Upper lobe of right lung (tissue), 1 donor: Measurements from ENCODE around the gene EYA4. TPM values are rescaled to one million over a fixed set of nuclear protein-coding genes. Genes with fewer than 3 reads are reported as not detected.
"Not testable (repeated sequence)": the region's sequence is repeated elsewhere in the genome, so short reads cannot be mapped to it uniquely, and the experiment has no call there.

Source experiments
- ATAC-seq: fragments of 200-7000 bp; cut with Tn5 transposase; one replicate; pipeline ENCODE4 v1.9.1; 2020; ENCODE audit warnings: mild to moderate bottlenecking, moderate library complexity
- DNase-seq: peaks from one replicate; pipeline ENCODE4 v3.0.0-alpha.2; 2020
- H3K27ac ChIP-seq: fragments of 200-600 bp; one replicate; pipeline ENCODE4 v1.8.0; 2022
- H3K27me3 ChIP-seq: fragments of 200-600 bp; one replicate; pipeline ENCODE4 v1.8.0; 2022; ENCODE audit warnings: mild to moderate bottlenecking
- H3K36me3 ChIP-seq: fragments of 200-600 bp; one replicate; pipeline ENCODE4 v1.8.0; 2022
- H3K4me1 ChIP-seq: fragments of 200-600 bp; one replicate; pipeline ENCODE4 v1.8.0; 2022
- H3K4me3 ChIP-seq: fragments of 200-600 bp; one replicate; pipeline ENCODE4 v1.8.0; 2022; ENCODE audit warnings: mild to moderate bottlenecking
- H3K9me3 ChIP-seq: fragments of 200-600 bp; one replicate; pipeline ENCODE4 v1.8.0; 2022
- intact Hi-C: fragments of 100-400 bp; cut with DNase I; formaldehyde crosslinking; loops from one replicate; pipeline ENCODE4 v1.11.0; 2022
- total RNA-seq: library from RNA; stranded (reverse); fragmentation: NEBNext Ultra II Directional; extraction: Animal tissue kit (Norgen Biotek cat#: 25700); gene quantifications from one replicate; pipeline ENCODE4 v1.2.1, GENCODE V29; 2021
- TF ChIP-seq, protein P1 (sequence below): fragments of 200-600 bp; IDR thresholded peaks from one replicate; pipeline ENCODE4 v1.8.0; 2022; ENCODE audit warnings: antibody characterized with exemption
- donor health status: DM: no; HTN: yes; CAD: no; lungs with severe emphysema.

EYA4 gene
- total RNA-seq, 1 donor from 2014 or later = 6.0 TPM

DNA sequence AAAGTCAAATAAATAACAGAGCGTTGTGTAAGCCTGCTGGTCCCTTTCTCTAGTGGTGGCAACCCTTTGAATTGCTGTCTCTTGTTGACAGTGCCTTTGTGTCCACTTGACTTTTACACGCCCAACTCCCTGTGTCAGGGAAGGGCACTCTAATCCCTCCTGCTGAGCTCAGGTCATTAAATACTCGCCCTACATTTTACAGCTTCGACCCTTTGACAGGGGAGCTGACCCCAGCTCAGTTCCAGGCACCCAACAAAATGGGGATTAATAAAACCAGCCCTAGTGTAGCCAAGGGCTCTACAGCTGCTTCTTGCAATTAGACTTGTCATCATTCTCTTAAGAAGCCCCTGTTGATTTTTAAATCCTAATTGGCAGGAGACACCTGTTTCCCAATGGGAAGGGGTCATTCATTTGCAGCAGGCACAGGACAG is 308.2 kb downstream of the EYA4 start:
- H3K27ac ChIP-seq = no peak overlapping the region
- ATAC-seq (no peak), DNase-seq (no peak)
- no peaks in the 10 kb centered on the region for H3K36me3 ChIP-seq
- H3K4me3 ChIP-seq = no peak overlapping the region
- no peaks in the 10 kb centered on the region for H3K9me3 ChIP-seq
- no peaks in the 10 kb centered on the region for H3K27me3 ChIP-seq
- H3K4me1 ChIP-seq = peaks cover 12% of the 10 kb centered on the region
- TF ChIP-seq, protein P1, sequence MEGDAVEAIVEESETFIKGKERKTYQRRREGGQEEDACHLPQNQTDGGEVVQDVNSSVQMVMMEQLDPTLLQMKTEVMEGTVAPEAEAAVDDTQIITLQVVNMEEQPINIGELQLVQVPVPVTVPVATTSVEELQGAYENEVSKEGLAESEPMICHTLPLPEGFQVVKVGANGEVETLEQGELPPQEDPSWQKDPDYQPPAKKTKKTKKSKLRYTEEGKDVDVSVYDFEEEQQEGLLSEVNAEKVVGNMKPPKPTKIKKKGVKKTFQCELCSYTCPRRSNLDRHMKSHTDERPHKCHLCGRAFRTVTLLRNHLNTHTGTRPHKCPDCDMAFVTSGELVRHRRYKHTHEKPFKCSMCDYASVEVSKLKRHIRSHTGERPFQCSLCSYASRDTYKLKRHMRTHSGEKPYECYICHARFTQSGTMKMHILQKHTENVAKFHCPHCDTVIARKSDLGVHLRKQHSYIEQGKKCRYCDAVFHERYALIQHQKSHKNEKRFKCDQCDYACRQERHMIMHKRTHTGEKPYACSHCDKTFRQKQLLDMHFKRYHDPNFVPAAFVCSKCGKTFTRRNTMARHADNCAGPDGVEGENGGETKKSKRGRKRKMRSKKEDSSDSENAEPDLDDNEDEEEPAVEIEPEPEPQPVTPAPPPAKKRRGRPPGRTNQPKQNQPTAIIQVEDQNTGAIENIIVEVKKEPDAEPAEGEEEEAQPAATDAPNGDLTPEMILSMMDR = no peak
- intact Hi-C loops = no loop called here

DNA sequence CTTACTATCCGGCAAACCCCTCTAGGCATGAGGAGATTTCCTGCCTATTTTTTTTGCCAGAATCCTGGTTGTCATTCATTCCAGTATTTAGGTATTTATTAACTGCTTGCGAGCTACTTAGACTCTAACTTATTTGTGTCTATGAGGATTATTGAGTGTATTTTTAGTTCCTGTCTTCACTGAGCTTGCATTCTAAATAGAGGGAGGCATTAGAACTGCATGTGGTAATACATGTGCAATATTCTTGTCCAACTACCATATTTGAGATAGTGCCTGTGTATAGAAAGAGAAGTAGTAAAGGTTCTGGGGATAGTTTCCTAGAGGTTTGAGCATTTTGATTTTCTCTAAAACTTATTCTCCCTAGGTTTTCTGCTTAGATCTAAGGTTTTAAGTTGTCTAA is 308.9 kb downstream of the EYA4 start:
- intact Hi-C loops = no loop called here
- H3K4me1 ChIP-seq = peaks cover 12% of the 10 kb centered on the region
- H3K9me3 ChIP-seq = no peaks in the 10 kb centered on the region
- TF ChIP-seq, protein P1 = no peak
- H3K27ac ChIP-seq = no peak overlapping the region
- ATAC-seq (no peak), DNase-seq (no peak)
- no peaks in the 10 kb centered on the region for H3K36me3 ChIP-seq
- H3K4me3 ChIP-seq = no peak overlapping the region
- no peaks in the 10 kb centered on the region for H3K27me3 ChIP-seq

DNA sequence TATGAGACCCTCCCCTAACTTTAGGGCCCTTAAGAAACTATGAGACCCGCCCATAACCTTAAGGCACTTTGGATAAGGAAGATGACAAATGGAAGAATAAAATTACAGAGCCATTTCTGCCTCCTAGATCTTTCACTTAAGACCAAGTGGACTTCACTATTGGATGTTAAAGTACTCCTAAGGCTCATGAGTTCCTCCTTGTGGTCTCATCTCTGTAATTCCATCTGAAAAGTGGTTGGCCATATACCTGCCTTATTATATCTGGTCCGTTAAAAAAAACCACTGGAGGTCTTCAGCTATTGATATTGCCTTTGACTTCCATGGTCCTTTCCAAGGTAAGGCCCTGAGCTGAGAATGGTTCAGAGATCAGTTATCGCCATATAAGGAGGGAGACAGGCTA is 310.3 kb downstream of the EYA4 start:
- Histone ChIP-seq H3K27me3 (no peaks in the 10 kb centered on the region), H3K4me1 (peaks cover 12% of the 10 kb centered on the region), H3K4me3 (no peak overlapping the region), H3K9me3 (no peaks in the 10 kb centered on the region), H3K27ac (no peak overlapping the region), H3K36me3 (no peaks in the 10 kb centered on the region)
- TF ChIP-seq, protein P1 = no peak
- DNase-seq (no peak), ATAC-seq (no peak)
- intact Hi-C loops = no loop called here

DNA sequence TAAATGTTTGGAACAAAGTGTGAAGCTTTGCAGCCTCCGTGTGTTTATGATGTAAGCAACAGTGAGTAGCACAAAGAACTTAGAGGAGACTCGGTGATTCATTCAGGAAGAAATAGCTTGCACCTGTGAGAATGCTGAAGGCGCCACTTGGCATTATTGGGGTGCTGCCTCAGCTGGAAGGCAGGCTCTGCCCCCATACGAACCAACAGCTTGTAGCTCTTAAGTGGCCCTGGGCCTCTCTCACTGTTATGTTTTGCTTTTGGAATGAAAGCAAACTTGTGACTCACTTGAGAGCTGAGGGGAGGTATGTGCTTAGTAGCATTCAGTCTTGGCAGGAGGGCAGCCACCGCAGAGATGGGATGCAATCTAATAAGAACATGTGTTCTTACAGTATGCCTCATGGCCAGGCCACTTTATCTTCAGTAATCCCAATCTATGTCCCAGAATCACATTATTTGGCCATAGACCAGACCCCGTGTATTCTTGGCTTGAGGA is 310.7 kb downstream of the EYA4 start:
- Histone ChIP-seq H3K27ac (no peak overlapping the region), H3K4me3 (no peak overlapping the region), H3K27me3 (no peaks in the 10 kb centered on the region), H3K36me3 (no peaks in the 10 kb centered on the region), H3K4me1 (peaks cover 12% of the 10 kb centered on the region), H3K9me3 (no peaks in the 10 kb centered on the region)
- intact Hi-C loops = no loop called here
- TF ChIP-seq, protein P1 = no peak
- peak; percentile 64 for DNase-seq
- peak; percentile 88 for ATAC-seq

DNA sequence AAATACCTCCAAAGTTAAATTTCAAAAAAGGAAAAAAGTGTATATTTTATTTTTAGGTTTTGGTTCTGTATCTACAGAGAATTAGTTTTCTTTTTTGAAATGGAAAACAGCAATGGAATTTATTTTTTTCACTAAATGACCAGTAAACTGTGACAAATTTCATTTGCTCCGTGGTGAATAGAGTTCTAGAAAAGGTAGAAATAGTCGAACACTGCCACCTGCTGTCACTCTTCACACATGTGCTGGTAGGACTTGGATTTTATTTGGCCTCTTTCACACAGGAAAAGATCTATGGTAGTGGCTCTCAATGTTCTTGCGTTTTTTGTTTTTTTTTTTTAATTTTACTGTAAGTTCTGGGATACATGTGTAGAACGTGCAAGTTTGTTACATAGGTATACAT is 312.5 kb downstream of the EYA4 start:
- no peaks in the 10 kb centered on the region for H3K27me3 ChIP-seq
- no peaks in the 10 kb centered on the region for H3K9me3 ChIP-seq
- intact Hi-C loops = no loop called here
- no peaks in the 10 kb centered on the region for H3K36me3 ChIP-seq
- TF ChIP-seq, protein P1 = peak; percentile 57
- H3K4me3 ChIP-seq = no peak overlapping the region
- no peak for DNase-seq
- H3K27ac ChIP-seq = no peak overlapping the region
- H3K4me1 ChIP-seq = peaks cover 5% of the 10 kb centered on the region
- peak; percentile 63 for ATAC-seq

DNA sequence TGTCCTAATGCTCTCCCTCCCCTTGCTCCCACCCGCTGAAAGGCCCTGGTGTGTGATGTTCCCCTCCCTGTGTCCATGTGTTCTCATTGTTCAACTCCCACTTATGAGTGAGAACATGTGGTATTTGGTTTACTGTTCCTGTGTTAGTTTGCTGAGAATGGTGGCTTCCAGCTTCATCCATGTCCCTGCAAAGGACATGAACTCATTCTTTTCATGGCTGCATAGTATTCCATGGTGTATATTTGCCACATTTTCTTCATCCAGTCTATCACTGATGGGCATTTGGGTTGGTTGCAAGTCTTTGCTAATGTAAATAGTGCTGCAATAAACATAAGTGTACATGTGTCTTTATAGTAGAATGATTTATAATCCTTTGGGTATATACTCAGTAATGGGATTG is 313.0 kb downstream of the EYA4 start:
- intact Hi-C loops, H3K9me3 ChIP-seq, H3K4me1 ChIP-seq, H3K4me3 ChIP-seq, ATAC-seq, H3K27ac ChIP-seq, H3K36me3 ChIP-seq, H3K27me3 ChIP-seq, DNase-seq: not testable (repeated sequence)
